Measurements from ENCODE around the gene ST8SIA2.
"Not testable (repeated sequence)": the region's sequence is repeated elsewhere in the genome, so short reads cannot be mapped to it uniquely, and the experiment has no call there.

Gene ST8SIA2

GRCh38 chr15:92463826-92464225 lies 70.1 kb downstream of the ST8SIA2 start:
- POLR2A ChIA-PET, result no interaction called here
- DNase-seq (ENCODE audit: extremely low spot score), result no peak
- CTCF ChIA-PET, result no interaction called here
- TF ChIP-seq, protein P1, sequence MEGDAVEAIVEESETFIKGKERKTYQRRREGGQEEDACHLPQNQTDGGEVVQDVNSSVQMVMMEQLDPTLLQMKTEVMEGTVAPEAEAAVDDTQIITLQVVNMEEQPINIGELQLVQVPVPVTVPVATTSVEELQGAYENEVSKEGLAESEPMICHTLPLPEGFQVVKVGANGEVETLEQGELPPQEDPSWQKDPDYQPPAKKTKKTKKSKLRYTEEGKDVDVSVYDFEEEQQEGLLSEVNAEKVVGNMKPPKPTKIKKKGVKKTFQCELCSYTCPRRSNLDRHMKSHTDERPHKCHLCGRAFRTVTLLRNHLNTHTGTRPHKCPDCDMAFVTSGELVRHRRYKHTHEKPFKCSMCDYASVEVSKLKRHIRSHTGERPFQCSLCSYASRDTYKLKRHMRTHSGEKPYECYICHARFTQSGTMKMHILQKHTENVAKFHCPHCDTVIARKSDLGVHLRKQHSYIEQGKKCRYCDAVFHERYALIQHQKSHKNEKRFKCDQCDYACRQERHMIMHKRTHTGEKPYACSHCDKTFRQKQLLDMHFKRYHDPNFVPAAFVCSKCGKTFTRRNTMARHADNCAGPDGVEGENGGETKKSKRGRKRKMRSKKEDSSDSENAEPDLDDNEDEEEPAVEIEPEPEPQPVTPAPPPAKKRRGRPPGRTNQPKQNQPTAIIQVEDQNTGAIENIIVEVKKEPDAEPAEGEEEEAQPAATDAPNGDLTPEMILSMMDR (IDR thresholded peaks at IDR 0.05; ENCODE audit: control extremely low read depth, extremely low read depth, low read depth, missing control alignments), result no peak

DNA sequence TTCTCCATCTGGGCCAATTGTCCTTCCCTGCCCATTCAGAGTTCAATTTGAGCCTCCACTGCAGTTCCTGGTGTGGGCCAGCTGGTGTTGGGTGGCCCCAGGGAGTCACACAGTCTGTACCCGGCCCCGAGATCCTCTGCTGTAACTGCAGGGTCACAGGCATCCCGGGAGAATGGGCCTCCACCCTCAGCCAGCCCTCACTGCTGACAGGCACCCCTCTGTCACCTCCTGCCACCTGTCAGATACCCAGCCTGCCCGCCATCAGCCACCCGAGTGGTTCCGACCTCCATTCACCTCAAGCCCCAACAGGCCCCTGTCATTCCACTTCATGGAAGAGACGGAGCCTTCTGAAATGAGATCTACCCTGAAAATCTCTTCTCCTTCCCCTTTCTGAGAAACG lies 73.2 kb downstream of the ST8SIA2 start:
- ChIA-PET CTCF (no interaction called here), POLR2A (no interaction called here)
- DNase-seq (ENCODE audit: extremely low spot score), result no peak
- TF ChIP-seq, protein P1 (IDR thresholded peaks at IDR 0.05; ENCODE audit: control extremely low read depth, extremely low read depth, low read depth, missing control alignments), result no peak

GRCh38 chr15:92467245-92467644 lies 73.6 kb downstream of the ST8SIA2 start:
- ChIA-PET CTCF (no interaction called here), POLR2A (no interaction called here)
- DNase-seq (ENCODE audit: extremely low spot score), result no peak
- TF ChIP-seq, protein P1 (IDR thresholded peaks at IDR 0.05; ENCODE audit: control extremely low read depth, extremely low read depth, low read depth, missing control alignments), result no peak

DNA sequence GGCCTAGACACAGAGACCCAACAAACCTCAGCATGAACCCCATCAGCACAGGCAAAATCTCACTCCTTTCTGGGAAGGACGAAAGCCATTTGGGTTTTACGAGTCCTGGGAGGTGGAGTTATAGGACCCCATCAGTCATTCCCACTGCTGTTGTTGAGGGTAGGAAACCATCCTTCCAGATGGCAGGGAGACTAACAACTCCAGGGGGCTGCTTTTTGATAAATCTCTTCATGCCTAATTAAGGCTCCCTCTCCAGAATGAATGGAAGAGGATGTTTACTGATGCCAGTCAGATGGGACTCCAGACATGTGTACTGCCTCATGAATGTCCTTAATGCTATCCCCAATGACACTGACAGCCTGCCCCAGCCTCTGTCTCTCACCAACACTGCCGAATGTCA lies 75.3 kb downstream of the ST8SIA2 start:
- DNase-seq (ENCODE audit: extremely low spot score), result no peak
- TF ChIP-seq, protein P1 (IDR thresholded peaks at IDR 0.05; ENCODE audit: control extremely low read depth, extremely low read depth, low read depth, missing control alignments), result no peak
- ChIA-PET POLR2A (no interaction called here), CTCF (no interaction called here)

- ChIA-PET CTCF (interaction anchor here (1.4 kb wide), 1 partner anchor 51 kb away, joined by 4 read pairs; no protein-coding TSS in a partner anchor), POLR2A (no interaction called here)
- TF ChIP-seq, protein P1 (IDR thresholded peaks at IDR 0.05; ENCODE audit: control extremely low read depth, extremely low read depth, low read depth, missing control alignments), result no peak
- no peak for DNase-seq (ENCODE audit: extremely low spot score)
Observed at GRCh38 chr15:92471288-92471687, 77.6 kb downstream of the ST8SIA2 start.

- TF ChIP-seq, protein P1 (IDR thresholded peaks at IDR 0.05; ENCODE audit: control extremely low read depth, extremely low read depth, low read depth, missing control alignments), result no peak
- no peak for DNase-seq (ENCODE audit: extremely low spot score)
- CTCF ChIA-PET, result interaction anchor here (1.1 kb wide), 1 partner anchor 10 kb away, joined by 4 read pairs; no protein-coding TSS in a partner anchor
- POLR2A ChIA-PET, result no interaction called here
Observed at GRCh38 chr15:92473756-92474155, 80.1 kb downstream of the ST8SIA2 start.

- POLR2A ChIA-PET; DNase-seq (ENCODE audit: extremely low spot score); CTCF ChIA-PET: not testable (repeated sequence)
Observed at GRCh38 chr15:92479730-92480129, 86.0 kb downstream of the ST8SIA2 start.
